Neuronal stem cell (in vitro differentiated cells): ENCODE data around the gene CHD5.

Experiments
- DNase-seq: peaks from one replicate; pipeline ENCODE4 v3.0.0-alpha.2; 2013; ENCODE audit warnings: low spot score
- H2AFZ ChIP-seq: one replicate; pipeline ENCODE4 v1.6.1; 2013; ENCODE audit warnings: mild to moderate bottlenecking, low read length, inconsistent platforms
- H2AK5ac ChIP-seq: 2 replicates; pipeline ENCODE4 v1.6.1; 2013; ENCODE audit warnings: low read depth, mild to moderate bottlenecking, inconsistent platforms, low read length, moderate library complexity, mixed read lengths
- H2BK120ac ChIP-seq: 2 replicates; pipeline ENCODE4 v1.6.1; 2013; ENCODE audit warnings: low read depth, mild to moderate bottlenecking, inconsistent platforms, low read length, moderate library complexity, mixed read lengths
- H2BK12ac ChIP-seq: one replicate; pipeline ENCODE4 v1.6.1; 2013; ENCODE audit warnings: low read length, inconsistent platforms
- H2BK15ac ChIP-seq: 2 replicates; pipeline ENCODE4 v1.6.1; 2013; ENCODE audit warnings: mild to moderate bottlenecking, low read length, inconsistent platforms, mixed read lengths
- H2BK5ac ChIP-seq: one replicate; pipeline ENCODE4 v1.6.1; 2013; ENCODE audit warnings: inconsistent platforms, mild to moderate bottlenecking, low read length, moderate library complexity
- H3K14ac ChIP-seq: one replicate; pipeline ENCODE4 v1.6.1; 2013; ENCODE audit warnings: low read length, inconsistent platforms
- H3K18ac ChIP-seq: 2 replicates; pipeline ENCODE4 v1.6.1; 2013; ENCODE audit warnings: low read length, inconsistent platforms
- H3K23ac ChIP-seq: 2 replicates; pipeline ENCODE4 v1.6.1; 2013; ENCODE audit warnings: low read depth, mild to moderate bottlenecking, mixed read lengths, low read length, inconsistent platforms; ENCODE audit not compliant: poor library complexity
- H3K27ac ChIP-seq: replicated peaks from 3 replicates; pipeline ENCODE4 v1.5.1; 2013; ENCODE audit warnings: low read length, inconsistent platforms
- H3K27me3 ChIP-seq, 3 experiments: 2 replicates each; pipeline ENCODE4 v1.6.1; 2013; ENCODE audit warnings: low read length in 3 of 3, mild to moderate bottlenecking in 2 of 3, inconsistent platforms in 1 of 3, low read depth in 1 of 3, mixed read lengths in 1 of 3, moderate library complexity in 1 of 3; ENCODE audit not compliant: control insufficient read depth in 3 of 3, insufficient read depth in 3 of 3
- H3K36me3 ChIP-seq, 2 donors: replicated peaks in 1 of 2; 2 replicates each; pipeline ENCODE4 v1.6.1; 2013; ENCODE audit warnings: low read length in 2 of 2; ENCODE audit not compliant: control insufficient read depth in 2 of 2, insufficient read depth in 2 of 2
- H3K4ac ChIP-seq: 2 replicates; pipeline ENCODE4 v1.6.1; 2013; ENCODE audit warnings: inconsistent platforms, mild to moderate bottlenecking, low read length, moderate library complexity
- H3K4me1 ChIP-seq, 2 donors: 1 replicate in 1 of 2; 2 replicates in 1 of 2; pipeline ENCODE4 v1.6.1; 2013; ENCODE audit warnings: low read length in 2 of 2, low read depth in 1 of 2; ENCODE audit not compliant: control insufficient read depth in 2 of 2, insufficient read depth in 1 of 2
- H3K4me2 ChIP-seq: one replicate; pipeline ENCODE4 v1.6.1; 2013; ENCODE audit warnings: mild to moderate bottlenecking, low read length, inconsistent platforms; ENCODE audit not compliant: insufficient read depth, poor library complexity, severe bottlenecking
- H3K4me3 ChIP-seq, 2 donors: 2 replicates each; pipeline ENCODE4 v1.5.1; 2013; ENCODE audit warnings: low read length in 2 of 2, mild to moderate bottlenecking in 2 of 2, inconsistent platforms in 1 of 2, moderate library complexity in 1 of 2
- H3K79me1 ChIP-seq: one replicate; pipeline ENCODE4 v1.6.1; 2013; ENCODE audit warnings: low read depth, mild to moderate bottlenecking, inconsistent platforms, low read length, moderate library complexity
- H3K9ac ChIP-seq: one replicate; pipeline ENCODE4 v1.6.1; 2013; ENCODE audit warnings: mild to moderate bottlenecking, low read depth, low read length, inconsistent platforms; ENCODE audit not compliant: poor library complexity
- H3K9me3 ChIP-seq, 2 donors: replicated peaks in 1 of 2; 2 replicates each; pipeline versions ENCODE3 to v1.6.1; 2013; ENCODE audit warnings: low read length in 2 of 2, mild to moderate bottlenecking in 2 of 2, inconsistent platforms in 1 of 2, low read depth in 1 of 2, mixed read lengths in 1 of 2, moderate library complexity in 1 of 2; ENCODE audit not compliant: control insufficient read depth in 2 of 2, insufficient read depth in 1 of 2
- H4K8ac ChIP-seq: one replicate; pipeline ENCODE4 v1.6.1; 2013; ENCODE audit warnings: low read depth, mild to moderate bottlenecking, inconsistent platforms, low read length, moderate library complexity
- H4K91ac ChIP-seq: one replicate; pipeline ENCODE4 v1.6.1; 2013; ENCODE audit warnings: low read length, low read depth, mild to moderate bottlenecking, inconsistent platforms; ENCODE audit not compliant: poor library complexity
- WGBS, 2 donors: extraction: QIAGEN DNeasy Blood & Tissue Kit; methylation state at CpG; one replicate each; pipeline ENCODE4 v1.1.7; 2013; ENCODE audit warnings: missing lambda C conversion rate in 2 of 2, mixed read lengths in 1 of 2; ENCODE audit not compliant: insufficient read length in 2 of 2, insufficient replicate concordance in 1 of 2; ENCODE audit errors: extremely low coverage in 2 of 2; 5-methylcytosine and 5-hydroxymethylcytosine counted together

Gene CHD5

DNA sequence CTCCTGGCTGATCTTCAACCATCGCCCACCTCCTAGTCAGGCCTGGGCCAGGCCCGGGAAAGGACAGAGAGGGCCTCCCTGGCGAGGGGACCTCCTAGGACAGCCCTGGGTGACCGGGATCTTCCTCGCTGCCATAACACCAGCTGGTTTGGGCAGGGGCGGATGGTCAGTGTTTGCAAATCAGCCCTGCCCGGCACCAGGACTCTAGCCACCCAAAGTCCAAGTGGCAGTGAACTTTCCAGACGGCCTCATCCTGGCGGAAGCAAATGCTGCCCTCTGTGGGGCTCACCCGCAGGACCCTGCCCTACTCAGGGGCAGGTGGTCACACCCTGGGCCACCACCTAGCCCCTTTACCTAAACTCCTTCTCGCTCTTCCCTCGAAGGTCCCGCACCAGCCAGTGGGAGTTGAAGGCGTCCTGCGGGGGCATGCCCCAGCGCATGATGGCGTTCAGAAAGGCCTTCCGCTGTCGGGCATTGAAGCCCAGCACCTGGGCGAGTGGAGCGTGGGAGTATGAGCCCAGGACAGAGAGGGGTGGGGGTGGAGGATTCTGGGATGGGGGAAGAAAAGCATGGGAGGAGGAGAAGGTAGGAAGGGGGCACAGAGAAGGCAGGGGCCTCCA, 55.3 kb downstream of the CHD5 start:
- H3K36me3 ChIP-seq = no peaks in the 10 kb centered on the region
- no CpG with 5 or more reads among the region's 21 CpGs for WGBS, 2 donors
- no peak overlapping the region for H3K27ac ChIP-seq

GRCh38 chr1:6124341-6124740, 55.8 kb downstream of the CHD5 start:
- H3K4ac ChIP-seq = no peak overlapping the region
- DNase-seq = no peak
- H3K18ac ChIP-seq = peak overlapping the region; percentile 71
- H2BK120ac ChIP-seq = no peak overlapping the region
- H3K23ac ChIP-seq = no peak overlapping the region
- peaks cover 0 to 8% of the 10 kb centered on the region in 2 donors for H3K4me1 ChIP-seq
- H3K36me3 ChIP-seq = no peaks in the 10 kb centered on the region
- H3K4me2 ChIP-seq = no peak overlapping the region
- no peak overlapping the region for H3K4me3 ChIP-seq
- H4K91ac ChIP-seq = no peak overlapping the region
- peaks cover 0 to 3% of the 10 kb centered on the region in 2 donors for H3K9me3 ChIP-seq
- H2BK5ac ChIP-seq = no peak overlapping the region
- H3K79me1 ChIP-seq = no peaks in the 10 kb centered on the region
- H2BK12ac ChIP-seq = no peak overlapping the region
- H3K9ac ChIP-seq = peak overlapping the region; percentile 21
- H3K14ac ChIP-seq = no peak overlapping the region
- H2BK15ac ChIP-seq = peak overlapping the region; percentile 55
- WGBS, 2 donors = no CpG with 5 or more reads among the region's 12 CpGs
- H3K27ac ChIP-seq = no peak overlapping the region
- no peak overlapping the region for H2AFZ ChIP-seq
- no peak overlapping the region for H2AK5ac ChIP-seq
- no peak overlapping the region for H4K8ac ChIP-seq
- H3K27me3 ChIP-seq = peaks cover 0 to 18% (median 1%) of the 10 kb centered on the region in 3 experiments

More for the DNA sequence above, 55.3 kb downstream of the CHD5 start:
- Histone ChIP-seq H4K91ac (no peak overlapping the region), H3K4me1 (peaks cover 0 to 8% of the 10 kb centered on the region in 2 donors), H2AFZ (no peak overlapping the region), H3K18ac (peak overlapping the region; percentile 71), H3K23ac (peak overlapping the region; percentile 73), H3K9ac (peak overlapping the region; percentile 21), H3K14ac (no peak overlapping the region), H2BK5ac (no peak overlapping the region), H3K4me3 (no peak overlapping the region), H3K27me3 (peaks cover 0 to 18% (median 1%) of the 10 kb centered on the region in 3 experiments), H3K4me2 (no peak overlapping the region), H3K4ac (no peak overlapping the region), H3K9me3 (peaks cover 0 to 3% of the 10 kb centered on the region in 2 donors), H2BK15ac (peak overlapping the region; percentile 55), H2AK5ac (peak overlapping the region; percentile 84), H3K79me1 (no peaks in the 10 kb centered on the region), H2BK12ac (no peak overlapping the region), H2BK120ac (no peak overlapping the region), H4K8ac (no peak overlapping the region)
- no peak for DNase-seq

- Histone ChIP-seq H3K27ac (no peak overlapping the region), H4K91ac (no peak overlapping the region), H4K8ac (no peak overlapping the region), H3K4ac (no peak overlapping the region), H3K9me3 (peaks cover 0 to 3% of the 10 kb centered on the region in 2 donors), H2AK5ac (no peak overlapping the region), H3K4me3 (no peak overlapping the region), H3K4me1 (peaks cover 0 to 8% of the 10 kb centered on the region in 2 donors), H3K79me1 (no peaks in the 10 kb centered on the region), H3K4me2 (no peak overlapping the region), H2BK120ac (no peak overlapping the region), H3K14ac (no peak overlapping the region), H2BK5ac (no peak overlapping the region), H3K9ac (no peak overlapping the region), H3K36me3 (no peaks in the 10 kb centered on the region), H3K18ac (no peak overlapping the region), H2BK12ac (no peak overlapping the region), H3K27me3 (peaks cover 0 to 18% (median 1%) of the 10 kb centered on the region in 3 experiments), H3K23ac (no peak overlapping the region), H2AFZ (no peak overlapping the region), H2BK15ac (no peak overlapping the region)
- DNase-seq = no peak
- no CpG with 5 or more reads among the region's 10 CpGs for WGBS, 2 donors
These were observed 56.3 kb downstream of the CHD5 start for GRCh38 chr1:6123816-6124215.

- Histone ChIP-seq H4K91ac (no peak overlapping the region), H3K79me1 (no peaks in the 10 kb centered on the region), H3K27me3 (peaks cover 0 to 13% (median 0%) of the 10 kb centered on the region in 3 experiments), H3K4me2 (no peak overlapping the region), H2BK15ac (no peak overlapping the region), H3K18ac (no peak overlapping the region), H3K4me3 (no peak overlapping the region), H3K23ac (no peak overlapping the region), H4K8ac (no peak overlapping the region), H3K36me3 (no peaks in the 10 kb centered on the region), H2BK5ac (no peak overlapping the region), H3K9ac (no peak overlapping the region), H2BK120ac (no peak overlapping the region), H2BK12ac (no peak overlapping the region), H2AFZ (no peak overlapping the region), H3K14ac (no peak overlapping the region), H3K4me1 (peaks cover 0 to 7% of the 10 kb centered on the region in 2 donors), H3K4ac (no peak overlapping the region), H3K27ac (no peak overlapping the region), H2AK5ac (no peak overlapping the region), H3K9me3 (peaks cover 0 to under 1% of the 10 kb centered on the region in 2 donors)
- WGBS, 2 donors = no CpG with 5 or more reads among the region's 7 CpGs
- DNase-seq = no peak
These were observed 57.0 kb downstream of the CHD5 start for GRCh38 chr1:6123083-6123482.
